Smooth muscle cell of the brain vasculature (primary cell): Measurements from ENCODE around the gene PCDHGA5.
"Not testable (repeated sequence)": the region's sequence is repeated elsewhere in the genome, so short reads cannot be mapped to it uniquely, and the experiment has no call there.

Experiments
- DNase-seq: peaks from one replicate; pipeline ENCODE4 v3.0.0-alpha.2; 2012; ENCODE audit warnings: low read depth, low spot score

The PCDHGA5 gene

DNA sequence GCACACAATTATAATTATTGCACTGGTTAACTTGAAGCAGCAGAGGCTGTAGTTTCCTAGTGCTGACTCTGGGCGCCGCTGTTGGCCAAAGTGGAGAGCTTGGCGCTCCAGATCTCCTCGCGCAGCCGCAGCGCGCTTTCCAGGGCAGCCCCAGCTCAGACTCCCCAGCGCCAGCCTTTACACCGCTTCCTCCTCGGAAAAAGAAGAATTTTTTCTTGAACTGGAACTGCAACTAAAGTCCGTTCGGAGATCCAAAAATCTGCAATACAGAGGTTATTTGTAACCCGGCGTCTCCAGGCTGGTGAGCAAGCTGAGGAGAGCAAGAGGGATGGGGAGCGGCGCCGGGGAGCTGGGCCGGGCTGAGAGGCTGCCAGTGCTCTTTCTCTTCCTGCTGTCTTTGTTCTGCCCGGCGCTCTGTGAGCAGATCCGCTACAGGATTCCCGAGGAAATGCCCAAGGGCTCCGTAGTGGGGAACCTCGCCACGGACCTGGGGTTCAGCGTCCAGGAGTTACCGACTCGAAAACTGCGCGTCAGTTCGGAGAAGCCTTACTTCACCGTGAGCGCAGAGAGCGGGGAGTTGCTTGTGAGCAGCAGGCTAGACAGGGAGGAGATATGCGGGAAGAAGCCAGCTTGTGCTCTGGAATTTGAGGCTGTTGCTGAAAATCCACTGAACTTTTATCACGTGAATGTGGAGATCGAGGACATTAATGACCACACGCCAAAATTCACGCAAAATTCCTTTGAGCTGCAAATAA is 23.8 kb downstream of the PCDHGA5 start, which contains the start of gene PCDHGB4:
Gene PCDHGB4 (plus strand): TSS at position 142 of the 755 bp plus-strand sequence. CDS start 187 bp downstream, at position 329.
- DNase-seq = not testable (repeated sequence)

DNA sequence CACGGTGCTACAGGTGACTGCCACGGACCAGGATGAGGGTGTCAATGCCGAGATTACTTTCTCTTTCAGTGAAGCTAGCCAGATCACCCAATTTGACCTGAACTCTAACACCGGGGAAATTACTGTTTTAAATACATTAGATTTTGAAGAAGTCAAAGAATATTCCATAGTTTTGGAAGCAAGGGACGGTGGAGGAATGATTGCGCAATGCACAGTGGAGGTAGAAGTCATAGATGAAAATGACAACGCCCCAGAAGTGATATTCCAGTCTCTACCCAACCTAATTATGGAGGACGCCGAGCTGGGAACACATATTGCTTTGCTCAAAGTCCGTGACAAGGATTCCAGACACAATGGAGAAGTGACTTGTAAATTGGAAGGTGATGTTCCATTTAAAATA is 24.7 kb downstream of the PCDHGA5 start:
- DNase-seq = no peak

DNA sequence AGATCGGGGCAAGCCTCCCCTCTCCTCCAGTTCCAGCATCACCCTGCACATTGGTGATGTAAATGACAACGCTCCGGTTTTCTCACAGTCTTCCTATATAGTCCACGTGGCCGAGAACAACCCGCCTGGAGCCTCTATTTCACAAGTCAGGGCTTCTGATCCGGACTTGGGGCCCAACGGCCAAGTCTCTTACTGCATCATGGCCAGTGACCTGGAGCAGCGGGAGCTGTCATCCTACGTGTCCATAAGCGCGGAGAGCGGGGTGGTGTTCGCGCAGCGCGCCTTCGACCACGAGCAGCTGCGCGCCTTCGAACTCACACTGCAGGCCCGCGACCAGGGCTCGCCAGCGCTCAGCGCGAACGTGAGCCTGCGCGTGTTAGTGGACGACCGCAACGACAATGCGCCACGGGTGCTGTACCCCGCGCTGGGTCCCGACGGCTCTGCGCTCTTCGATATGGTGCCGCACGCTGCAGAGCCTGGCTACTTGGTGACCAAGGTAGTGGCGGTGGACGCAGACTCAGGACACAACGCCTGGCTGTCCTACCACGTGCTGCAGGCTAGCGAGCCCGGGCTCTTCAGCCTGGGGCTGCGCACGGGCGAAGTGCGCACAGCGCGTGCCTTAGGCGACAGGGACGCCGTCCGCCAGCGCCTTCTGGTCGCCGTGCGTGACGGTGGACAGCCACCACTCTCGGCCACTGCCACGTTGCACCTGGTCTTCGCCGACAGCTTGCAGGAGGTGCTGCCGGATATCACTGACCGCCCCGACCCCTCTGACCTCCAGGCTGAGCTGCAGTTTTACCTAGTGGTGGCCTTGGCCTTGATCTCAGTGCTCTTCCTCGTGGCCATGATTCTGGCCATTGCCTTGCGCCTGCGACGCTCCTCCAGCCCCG is 25.4 kb downstream of the PCDHGA5 start:
- DNase-seq = no peak

DNA sequence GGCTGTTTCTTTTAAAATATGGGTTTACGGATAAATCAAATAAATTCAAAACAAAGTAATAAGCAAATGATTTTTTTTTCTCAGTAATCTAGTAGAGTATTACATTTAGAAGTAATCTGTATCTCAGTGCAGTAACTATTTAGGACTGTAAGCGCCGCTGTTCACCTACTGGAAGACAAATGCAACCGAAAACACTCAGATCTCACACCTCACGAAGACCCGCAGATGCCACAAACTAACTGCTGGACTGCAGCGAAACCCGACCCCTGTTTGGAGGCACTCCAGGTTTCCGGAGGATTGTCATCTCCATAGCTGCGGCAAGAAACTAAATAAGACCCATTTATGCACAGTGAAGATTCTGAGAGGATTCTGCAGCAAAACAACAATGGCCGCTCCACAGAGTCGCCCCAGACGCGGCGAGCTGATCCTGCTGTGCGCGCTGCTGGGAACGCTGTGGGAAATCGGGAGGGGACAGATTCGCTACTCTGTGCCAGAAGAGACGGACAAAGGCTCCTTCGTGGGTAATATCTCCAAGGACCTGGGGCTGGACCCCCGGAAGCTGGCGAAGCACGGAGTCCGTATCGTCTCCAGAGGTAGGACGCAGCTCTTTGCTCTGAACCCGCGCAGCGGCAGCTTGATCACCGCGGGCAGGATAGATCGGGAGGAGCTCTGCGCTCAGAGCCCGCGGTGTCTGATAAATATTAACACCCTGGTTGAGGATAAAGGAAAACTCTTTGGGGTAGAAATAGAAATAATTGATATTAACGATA is 28.7 kb downstream of the PCDHGA5 start, which contains the start of gene PCDHGA8:
Gene PCDHGA8 (plus strand): TSS at position 205 of the 770 bp plus-strand sequence. CDS start 181 bp downstream, at position 386.
- DNase-seq = no peak

DNA sequence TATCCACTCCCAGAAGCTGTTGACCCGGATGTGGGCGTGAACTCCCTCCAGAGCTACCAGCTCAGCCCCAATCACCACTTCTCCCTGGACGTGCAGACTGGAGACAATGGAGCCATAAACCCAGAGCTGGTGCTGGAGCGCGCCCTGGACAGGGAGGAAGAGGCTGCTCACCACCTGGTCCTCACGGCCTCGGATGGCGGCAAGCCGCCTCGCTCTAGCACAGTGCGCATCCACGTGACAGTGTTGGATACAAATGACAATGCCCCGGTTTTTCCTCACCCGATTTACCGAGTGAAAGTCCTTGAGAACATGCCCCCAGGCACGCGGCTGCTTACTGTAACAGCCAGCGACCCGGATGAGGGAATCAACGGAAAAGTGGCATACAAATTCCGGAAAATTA is 29.3 kb downstream of the PCDHGA5 start:
- no peak for DNase-seq

DNA sequence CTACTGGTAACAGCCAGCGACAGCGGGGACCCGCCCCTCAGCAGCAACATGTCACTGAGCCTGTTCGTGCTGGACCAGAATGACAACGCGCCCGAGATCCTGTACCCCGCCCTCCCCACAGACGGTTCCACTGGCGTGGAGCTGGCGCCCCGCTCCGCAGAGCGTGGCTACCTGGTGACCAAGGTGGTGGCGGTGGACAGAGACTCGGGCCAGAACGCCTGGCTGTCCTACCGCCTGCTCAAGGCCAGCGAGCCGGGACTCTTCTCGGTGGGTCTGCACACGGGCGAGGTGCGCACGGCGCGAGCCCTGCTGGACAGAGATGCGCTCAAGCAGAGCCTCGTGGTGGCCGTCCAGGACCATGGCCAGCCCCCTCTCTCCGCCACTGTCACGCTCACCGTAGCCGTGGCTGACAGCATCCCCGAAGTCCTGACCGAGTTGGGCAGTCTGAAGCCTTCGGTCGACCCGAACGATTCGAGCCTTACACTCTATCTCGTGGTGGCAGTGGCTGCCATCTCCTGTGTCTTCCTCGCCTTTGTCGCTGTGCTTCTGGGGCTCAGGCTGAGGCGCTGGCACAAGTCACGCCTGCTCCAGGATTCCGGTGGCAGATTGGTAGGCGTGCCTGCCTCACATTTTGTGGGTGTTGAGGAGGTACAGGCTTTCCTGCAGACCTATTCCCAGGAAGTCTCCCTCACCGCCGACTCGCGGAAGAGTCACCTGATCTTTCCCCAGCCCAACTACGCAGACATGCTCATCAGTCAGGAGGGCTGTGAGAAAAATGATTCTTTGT is 30.6 kb downstream of the PCDHGA5 start:
- DNase-seq = not testable (repeated sequence)

DNA sequence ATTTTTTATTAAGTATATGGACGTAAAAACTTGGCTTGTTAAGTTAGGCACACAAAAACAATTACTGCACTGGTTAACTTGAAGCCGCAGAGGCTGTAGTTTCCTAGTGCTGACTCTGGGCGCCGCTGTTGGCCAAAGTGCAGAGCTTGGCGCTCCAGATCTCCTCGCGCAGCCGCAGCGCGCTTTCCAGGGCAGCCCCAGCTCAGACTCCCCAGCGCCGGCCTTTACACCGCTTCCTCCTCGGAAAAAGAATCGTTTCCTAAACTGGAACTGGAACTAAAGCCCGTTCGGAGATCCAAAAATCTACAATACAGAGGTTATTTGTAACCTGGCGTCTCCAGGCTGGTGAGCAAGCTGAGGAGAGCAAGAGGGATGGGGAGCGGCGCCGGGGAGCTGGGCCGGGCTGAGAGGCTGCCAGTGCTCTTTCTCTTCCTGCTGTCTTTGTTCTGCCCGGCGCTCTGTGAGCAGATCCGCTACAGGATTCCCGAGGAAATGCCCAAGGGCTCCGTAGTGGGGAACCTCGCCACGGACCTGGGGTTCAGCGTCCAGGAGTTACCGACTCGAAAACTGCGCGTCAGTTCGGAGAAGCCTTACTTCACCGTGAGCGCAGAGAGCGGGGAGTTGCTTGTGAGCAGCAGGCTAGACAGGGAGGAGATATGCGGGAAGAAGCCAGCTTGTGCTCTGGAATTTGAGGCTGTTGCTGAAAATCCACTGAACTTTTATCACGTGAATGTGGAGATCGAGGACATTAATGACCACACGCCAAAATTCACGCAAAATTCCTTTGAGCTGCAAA is 34.0 kb downstream of the PCDHGA5 start, which contains the start of gene PCDHGB5:
Gene PCDHGB5 (plus strand): TSS at position 192 of the 796 bp plus-strand sequence. CDS start 181 bp downstream, at position 373.
- not testable (repeated sequence) for DNase-seq

DNA sequence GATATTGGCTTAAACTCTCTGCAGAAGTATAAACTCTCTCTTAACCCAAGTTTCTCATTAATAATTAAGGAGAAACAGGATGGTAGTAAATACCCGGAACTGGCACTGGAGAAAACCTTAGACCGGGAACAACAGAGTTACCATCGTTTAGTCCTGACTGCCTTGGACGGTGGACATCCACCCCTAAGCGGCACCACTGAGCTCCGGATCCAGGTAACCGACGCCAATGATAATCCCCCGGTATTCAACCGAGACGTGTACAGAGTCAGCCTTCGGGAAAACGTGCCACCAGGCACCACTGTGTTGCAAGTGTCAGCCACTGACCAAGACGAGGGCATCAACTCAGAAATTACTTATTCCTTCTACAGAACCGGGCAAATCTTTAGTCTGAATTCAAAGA is 34.6 kb downstream of the PCDHGA5 start:
- no peak for DNase-seq

DNA sequence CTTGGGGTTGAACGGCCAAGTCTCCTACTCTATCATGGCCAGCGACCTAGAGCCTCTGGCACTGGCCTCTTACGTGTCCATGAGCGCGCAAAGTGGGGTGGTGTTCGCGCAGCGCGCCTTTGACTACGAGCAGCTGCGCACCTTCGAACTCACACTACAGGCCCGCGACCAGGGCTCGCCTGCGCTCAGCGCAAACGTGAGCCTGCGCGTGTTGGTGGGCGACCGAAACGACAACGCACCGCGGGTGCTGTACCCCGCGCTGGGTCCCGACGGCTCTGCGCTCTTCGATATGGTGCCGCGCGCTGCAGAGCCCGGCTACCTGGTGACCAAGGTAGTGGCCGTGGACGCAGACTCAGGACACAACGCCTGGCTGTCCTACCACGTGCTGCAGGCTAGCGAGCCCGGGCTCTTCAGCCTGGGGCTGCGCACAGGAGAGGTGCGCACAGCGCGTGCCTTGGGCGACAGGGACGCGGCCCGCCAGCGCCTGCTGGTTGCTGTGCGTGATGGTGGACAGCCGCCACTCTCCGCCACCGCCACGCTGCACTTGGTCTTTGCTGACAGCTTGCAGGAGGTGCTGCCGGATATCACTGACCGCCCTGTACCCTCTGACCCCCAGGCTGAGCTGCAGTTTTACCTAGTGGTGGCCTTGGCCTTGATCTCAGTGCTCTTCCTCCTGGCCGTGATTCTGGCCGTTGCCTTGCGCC is 35.7 kb downstream of the PCDHGA5 start:
- no peak for DNase-seq

DNA sequence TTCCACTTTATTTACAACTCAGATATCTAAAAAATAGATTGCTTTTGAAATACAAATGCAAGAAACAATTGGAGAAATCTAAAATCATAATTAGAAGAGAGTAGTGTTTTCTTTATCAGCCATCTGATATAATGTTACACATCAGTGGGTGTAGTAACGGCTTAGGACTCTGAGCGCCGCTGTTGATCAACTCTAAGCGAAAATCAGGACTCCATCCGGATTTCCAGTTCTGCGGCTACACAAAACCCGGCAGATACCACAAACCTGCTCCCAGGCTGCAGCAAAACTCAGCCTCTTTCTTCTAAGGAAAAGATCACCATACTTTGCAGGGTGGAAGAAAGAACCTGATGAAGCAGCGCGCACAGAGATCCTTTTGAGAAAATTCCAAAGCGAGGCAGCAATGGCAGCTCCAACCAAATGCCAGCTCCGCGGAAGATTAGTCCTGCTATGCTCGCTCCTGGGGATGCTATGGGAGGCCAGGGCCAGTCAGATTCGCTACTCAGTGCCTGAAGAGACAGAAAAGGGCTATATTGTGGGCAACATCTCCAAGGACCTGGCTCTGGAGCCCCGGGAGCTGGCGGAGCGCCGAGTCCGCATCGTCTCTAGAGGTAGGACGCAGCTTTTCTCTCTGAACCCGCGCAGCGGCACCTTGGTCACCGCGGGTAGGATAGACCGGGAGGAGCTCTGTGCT is 38.7 kb downstream of the PCDHGA5 start, which contains the start of gene PCDHGA9:
Gene PCDHGA9 (plus strand): TSS at position 226 of the 691 bp plus-strand sequence. CDS start 175 bp downstream, at position 401.
- DNase-seq = no peak

DNA sequence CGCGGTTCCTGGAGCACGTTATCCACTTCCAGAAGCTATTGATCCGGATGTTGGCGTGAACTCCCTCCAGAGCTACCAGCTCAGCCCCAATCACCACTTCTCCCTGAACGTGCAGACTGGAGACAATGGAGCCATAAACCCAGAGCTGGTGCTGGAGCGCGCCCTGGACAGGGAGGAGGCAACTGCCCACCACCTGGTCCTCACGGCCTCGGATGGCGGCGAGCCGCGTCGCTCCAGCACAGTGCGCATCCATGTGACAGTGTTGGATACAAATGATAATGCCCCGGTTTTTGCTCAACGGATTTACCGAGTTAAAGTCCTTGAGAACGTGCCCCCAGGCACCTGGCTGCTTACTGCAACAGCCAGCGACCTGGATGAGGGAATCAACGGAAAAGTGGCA is 39.4 kb downstream of the PCDHGA5 start:
- DNase-seq = no peak

DNA sequence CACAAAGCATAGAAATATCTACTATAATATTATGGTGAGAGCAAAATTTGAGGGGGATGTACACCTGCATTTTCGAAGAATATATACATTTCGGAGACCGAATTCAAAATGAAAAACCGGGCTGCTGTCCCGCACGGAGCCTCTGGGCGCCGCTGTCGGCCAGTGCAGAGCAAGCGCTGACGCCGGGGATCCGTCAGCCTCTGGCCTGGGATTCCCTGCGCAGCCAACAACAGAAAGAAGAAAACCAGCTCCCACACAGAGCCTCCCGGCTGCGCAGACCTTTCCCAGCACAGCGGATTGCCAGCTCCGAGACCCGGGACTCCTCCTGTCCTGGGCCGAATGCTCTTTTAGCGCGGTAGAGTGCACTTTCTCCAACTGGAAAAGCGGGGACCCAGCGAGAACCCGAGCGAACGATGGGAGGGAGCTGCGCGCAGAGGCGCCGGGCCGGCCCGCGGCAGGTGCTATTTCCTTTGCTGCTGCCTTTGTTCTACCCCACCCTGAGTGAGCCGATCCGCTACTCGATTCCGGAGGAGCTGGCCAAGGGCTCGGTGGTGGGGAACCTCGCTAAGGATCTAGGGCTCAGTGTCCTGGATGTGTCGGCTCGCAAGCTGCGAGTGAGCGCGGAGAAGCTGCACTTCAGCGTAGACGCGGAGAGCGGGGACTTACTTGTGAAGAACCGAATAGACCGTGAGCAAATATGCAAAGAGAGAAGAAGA is 44.0 kb downstream of the PCDHGA5 start, which contains the start of gene PCDHGB6:
Gene PCDHGB6 (plus strand): TSS at position 232 of the 716 bp plus-strand sequence. CDS start 182 bp downstream, at position 414.
- DNase-seq = not testable (repeated sequence)

DNA sequence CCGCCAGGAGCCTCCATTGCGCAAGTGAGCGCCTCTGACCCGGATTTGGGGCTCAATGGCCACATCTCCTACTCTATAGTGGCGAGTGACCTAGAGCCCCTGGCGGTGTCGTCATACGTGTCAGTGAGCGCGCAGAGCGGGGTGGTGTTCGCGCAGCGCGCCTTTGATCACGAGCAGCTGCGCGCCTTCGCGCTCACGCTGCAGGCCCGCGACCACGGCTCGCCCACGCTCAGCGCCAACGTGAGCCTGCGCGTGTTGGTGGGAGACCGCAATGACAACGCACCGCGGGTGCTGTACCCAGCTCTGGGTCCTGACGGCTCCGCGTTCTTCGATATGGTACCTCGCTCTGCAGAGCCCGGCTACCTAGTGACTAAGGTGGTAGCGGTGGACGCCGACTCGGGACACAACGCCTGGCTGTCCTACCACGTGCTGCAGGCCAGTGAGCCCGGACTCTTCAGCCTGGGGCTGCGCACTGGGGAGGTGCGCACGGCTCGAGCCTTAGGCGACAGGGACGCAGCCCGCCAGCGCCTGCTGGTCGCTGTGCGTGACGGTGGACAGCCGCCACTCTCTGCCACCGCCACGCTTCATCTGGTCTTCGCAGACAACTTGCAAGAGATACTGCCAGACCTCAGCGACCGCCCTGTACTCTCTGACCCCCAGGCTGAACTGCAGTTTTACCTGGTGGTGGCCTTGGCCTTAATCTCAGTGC is 45.8 kb downstream of the PCDHGA5 start:
- DNase-seq = no peak

DNA sequence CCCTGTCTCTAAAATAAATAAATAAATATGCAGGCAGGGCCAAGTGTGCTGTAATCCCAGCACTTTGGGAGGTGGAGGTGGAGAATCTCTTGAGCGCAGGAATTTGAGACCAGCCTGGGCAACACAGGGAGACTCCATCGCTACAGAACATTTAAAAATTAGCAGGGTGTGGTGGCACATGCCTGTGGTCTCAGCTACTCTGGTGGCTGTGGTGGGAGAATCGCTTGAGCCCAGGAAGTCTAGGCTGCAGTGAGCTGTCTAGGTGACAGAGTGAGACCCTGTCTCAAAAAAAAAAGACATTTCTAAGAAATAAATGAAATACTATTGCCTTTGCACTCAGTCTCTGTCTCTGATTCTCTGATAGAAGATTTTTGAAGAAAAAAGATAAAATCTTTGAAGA is 47.6 kb downstream of the PCDHGA5 start:
- DNase-seq = no peak

DNA sequence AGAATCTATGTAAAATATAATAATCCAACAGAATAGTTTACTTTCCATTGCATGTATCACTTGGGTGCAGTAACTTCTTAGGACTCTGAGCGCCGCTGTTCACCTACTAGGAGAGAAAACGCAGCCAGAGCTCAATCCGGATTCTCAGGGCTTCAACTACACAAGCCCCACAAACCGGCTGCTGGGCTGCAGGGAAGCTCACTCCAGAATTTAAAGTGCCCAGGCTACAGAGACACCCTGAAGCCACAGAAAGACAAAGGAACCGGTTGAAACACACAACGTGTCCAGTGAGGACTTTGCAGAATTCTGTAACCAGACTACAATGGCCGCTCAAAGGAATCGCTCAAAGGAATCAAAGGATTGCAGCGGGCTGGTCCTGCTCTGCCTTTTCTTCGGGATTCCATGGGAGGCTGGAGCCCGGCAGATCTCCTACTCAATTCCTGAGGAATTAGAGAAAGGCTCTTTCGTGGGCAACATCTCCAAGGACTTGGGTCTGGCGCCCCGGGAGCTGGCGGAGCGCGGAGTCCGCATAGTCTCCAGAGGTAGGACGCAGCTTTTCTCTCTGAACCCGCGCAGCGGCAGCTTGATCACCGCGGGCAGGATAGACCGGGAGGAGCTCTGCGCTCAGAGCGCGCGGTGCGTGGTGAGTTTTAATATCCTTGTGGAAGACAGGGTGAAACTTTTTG is 49.0 kb downstream of the PCDHGA5 start, which contains the start of gene PCDHGA10:
Gene PCDHGA10 (plus strand): TSS at position 134 of the 686 bp plus-strand sequence. CDS start 189 bp downstream, at position 323.
- DNase-seq = no peak

DNA sequence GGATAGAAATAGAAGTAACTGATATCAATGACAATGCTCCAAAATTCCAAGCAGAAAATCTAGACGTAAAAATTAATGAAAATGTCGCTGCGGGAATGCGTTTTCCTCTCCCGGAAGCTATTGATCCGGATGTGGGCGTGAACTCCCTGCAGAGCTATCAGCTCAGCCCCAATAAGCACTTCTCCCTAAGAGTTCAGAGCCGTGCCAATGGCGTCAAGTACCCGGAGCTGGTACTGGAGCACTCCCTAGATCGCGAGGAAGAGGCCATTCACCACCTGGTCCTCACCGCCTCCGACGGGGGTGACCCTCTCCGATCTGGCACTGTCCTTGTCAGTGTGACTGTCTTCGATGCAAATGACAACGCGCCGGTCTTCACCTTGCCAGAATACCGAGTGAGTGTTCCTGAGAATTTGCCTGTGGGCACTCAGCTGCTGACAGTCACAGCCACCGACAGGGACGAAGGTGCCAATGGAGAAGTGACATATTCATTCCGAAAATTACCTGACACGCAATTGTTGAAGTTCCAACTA is 49.6 kb downstream of the PCDHGA5 start:
- no peak for DNase-seq
